ENCODE data around the gene OR3A2.
"Not testable (repeated sequence)": the region's sequence is repeated elsewhere in the genome, so short reads cannot be mapped to it uniquely, and the experiment has no call there.

Gene OR3A2

GRCh38 chr17:3282901-3283300 is 103.2 kb downstream of the OR3A2 start:
- DNase-seq = no peak

GRCh38 chr17:3276126-3276525 is 110.0 kb downstream of the OR3A2 start:
- DNase-seq = no peak

- DNase-seq = no peak
These were observed 114.8 kb downstream of the OR3A2 start for GRCh38 chr17:3271072-3271848.

GRCh38 chr17:3260600-3260999 is 125.5 kb downstream of the OR3A2 start:
- DNase-seq = no peak

GRCh38 chr17:3260163-3260562 is 125.9 kb downstream of the OR3A2 start:
- no peak for DNase-seq

- no peak for DNase-seq
These were observed 129.5 kb downstream of the OR3A2 start for GRCh38 chr17:3256575-3256974.

GRCh38 chr17:3249013-3249412 is 137.1 kb downstream of the OR3A2 start:
- not testable (repeated sequence) for DNase-seq

- DNase-seq = not testable (repeated sequence)
These were observed 141.3 kb downstream of the OR3A2 start for GRCh38 chr17:3244841-3245240.

- not testable (repeated sequence) for DNase-seq
These were observed 145.1 kb downstream of the OR3A2 start for GRCh38 chr17:3241044-3241443.

GRCh38 chr17:3238685-3239084 is 147.4 kb downstream of the OR3A2 start:
- not testable (repeated sequence) for DNase-seq

GRCh38 chr17:3232300-3232699 is 153.8 kb downstream of the OR3A2 start:
- not testable (repeated sequence) for DNase-seq
